Hippocampal formation (tissue), 2 donors: ENCODE data around the gene PTGDR2.

Experiments used
- DNase-seq, 2 donors: peaks; one replicate each; lab custom pipeline; 2025; lab: John Stamatoyannopoulos, UW

PTGDR2 gene

DNA sequence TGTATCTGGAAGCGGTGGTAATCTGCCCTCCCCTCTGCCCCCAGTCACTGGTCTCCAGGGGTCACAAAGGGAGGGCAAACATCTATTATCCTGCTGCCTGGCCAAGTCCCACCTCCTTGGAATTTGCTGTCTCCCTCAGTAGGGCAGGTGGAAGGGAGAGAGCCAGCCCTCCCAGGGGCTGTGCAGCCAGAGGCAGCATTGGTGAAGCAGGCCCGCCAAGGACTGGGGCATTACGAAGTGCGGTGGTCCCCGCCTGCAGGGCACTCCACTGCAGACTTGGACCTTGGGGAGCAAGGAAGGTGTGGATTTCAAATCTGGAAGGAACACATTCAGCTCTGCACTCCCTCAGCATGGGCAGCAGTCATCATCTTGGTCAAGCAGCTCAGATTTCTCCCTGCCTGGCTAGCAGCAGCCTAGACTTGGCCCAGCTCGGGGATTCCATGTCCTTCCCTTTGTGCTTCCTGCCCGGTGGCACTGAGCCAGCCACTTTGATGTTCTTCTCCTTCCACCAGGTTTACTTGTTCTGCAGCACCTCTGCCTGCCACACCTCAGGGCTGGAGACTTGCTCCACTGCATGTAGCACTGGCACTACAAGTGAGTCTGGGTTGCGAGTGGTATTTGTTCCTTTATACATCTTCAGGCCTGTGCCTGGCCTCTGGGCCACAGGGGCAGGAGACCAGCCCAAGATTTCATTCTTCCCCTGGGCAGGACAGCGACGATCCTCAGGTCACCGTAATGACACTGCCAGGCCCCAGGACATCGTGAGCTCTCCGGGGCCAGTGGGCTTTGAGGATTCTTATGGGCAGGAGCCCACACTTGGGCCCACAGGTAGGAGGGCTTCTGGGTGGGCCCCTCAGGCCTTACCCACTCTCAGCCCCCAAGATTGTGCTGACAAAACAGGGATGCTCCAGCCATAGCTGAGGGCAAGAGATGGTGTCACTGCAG, 18.9 kb upstream of the PTGDR2 start:
- no peak for DNase-seq

DNA sequence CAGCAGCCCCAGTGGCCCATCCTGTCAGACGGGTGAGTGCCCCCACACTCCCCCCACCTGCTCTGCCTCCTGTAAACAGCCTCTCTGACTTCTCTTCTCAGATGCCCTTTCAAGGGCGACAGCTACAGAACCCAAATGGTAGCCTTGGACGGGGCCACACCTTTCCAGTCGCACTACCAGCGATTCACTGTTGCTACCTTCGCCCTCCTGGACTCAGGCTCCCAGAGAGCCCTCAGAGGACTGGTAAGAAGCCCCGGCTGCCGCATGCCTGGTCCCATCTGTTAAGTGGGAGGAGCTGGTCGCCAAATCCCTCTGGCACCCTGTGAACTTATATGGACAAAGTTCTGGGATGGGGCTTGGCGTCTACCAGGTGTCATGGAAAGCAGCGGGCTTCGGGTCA, 17.8 kb upstream of the PTGDR2 start:
- DNase-seq: no peak

DNA sequence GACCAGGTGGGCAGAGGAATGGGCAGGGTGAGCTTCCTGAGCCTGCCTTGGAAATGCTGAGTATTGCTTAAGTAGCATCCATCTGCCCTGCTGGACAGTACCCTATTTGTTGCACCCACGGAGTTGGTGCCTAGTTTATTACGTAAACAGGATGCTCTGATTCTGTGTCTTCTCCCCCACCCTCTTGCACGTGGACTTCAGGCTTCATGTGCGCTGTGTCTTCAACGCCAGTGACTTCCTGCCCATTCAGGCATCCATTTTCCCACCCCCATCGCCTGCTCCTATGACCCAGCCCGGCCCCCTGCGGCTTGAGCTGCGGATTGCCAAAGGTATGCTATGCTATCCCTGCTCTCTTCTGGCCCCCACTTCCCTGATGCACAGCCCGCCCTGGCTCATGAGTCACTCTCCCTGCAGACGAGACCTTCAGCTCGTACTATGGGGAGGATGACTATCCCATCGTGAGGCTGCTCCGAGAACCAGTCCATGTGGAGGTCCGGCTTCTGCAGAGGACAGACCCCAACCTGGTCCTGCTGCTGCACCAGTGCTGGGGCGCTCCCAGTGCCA, 17.3 kb upstream of the PTGDR2 start:
- no peak for DNase-seq

DNA sequence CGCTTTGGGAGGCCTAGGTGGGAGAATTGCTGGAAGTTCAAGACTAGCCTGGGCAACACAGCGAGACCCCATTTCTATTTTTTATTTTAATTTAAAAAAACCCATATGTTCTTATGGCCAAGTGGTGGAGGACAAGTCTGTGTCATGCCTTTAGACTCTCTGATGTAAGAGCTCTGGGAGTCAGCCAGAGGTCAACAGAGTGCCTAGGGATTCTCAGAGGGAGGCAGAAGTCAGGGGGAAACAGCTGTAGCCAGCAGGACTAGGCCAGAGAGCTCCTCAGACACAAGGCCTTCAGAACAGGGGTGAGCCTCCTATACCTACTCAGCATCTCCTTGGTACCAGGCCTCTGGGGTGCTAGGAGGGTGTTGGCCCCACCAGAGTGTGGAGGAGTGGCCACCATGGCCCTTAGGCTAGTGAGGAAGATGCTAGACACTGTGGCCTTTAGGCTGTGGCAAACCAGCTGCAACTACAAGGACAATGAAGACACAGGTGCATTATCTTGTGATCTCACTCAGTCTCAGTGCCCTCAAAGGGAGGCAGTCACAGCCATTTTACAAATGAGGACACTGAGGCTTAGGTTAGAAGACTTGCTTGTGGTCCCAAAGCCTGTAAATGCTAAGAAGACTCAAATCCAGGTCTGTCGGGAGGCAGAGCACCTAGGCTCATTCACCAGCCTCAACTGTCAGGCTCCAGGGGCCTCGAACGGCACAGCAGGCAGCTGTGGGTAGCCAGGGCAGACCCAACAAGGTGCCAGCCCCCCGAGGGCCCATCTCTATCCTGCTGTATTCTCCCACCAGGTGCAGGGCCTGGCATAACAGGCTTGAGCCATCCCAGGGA, 16.6 kb upstream of the PTGDR2 start:
- no peak for DNase-seq

DNA sequence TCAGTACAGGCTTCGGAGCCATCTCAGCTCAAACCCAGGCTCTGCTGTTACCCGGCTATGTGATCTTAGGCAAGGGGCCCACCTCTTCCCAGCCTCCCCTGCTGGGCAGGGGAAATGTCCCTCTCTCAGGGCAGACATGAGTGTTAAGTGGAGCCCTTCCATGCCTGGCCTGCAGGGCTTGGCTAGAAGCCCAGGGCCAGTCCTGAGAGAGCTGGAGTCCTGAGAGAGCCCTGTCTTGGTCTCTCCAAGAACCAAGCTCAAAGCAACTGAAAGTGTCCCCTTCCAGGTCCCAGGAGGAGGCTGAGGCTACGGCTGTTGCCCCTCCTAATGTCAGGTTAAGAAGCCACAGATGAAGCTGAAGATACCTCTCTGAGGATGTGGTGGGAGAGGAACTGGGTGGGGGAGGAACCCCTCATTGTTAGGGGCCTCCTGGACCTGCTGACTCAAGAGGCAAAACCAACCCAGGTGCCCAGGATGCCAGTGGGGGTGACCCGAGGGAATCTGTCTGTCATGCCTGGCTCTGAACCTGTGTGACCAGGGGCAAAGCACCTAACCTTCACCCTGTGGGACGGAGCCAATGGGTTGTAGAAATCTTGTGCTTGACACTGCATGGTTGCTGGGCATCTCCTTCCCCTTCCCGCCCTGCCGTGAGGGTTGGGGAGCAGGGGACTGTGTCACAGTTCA, 15.8 kb upstream of the PTGDR2 start:
- no peak for DNase-seq

DNA sequence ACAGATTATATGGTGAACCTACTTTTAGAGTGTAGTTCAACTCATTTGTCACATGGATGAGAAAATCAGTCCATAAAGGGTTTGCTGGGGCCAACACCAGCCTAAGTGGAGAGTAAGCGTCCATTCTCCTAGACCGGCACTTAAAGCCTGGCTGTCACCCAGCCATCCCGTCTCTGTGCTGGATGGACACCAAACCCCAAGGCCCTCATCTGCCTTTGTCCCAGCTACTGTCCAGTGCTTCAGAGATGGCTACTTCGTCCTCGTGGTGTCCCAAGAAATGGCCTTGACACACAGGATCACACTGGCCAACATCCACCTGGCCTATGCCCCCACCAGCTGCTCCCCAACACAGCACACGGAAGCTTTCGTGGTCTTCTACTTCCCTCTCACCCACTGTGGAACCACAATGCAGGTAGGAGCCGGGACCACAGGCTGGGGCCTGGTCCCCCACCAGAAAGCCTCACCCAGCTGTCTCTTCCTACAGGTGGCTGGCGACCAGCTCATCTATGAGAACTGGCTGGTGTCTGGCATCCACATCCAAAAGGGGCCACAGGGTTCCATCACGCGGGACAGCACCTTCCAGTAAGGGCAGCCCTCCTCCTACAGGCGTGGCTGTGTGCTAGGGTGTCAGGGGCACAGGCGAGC, 15.1 kb upstream of the PTGDR2 start:
- no peak for DNase-seq

DNA sequence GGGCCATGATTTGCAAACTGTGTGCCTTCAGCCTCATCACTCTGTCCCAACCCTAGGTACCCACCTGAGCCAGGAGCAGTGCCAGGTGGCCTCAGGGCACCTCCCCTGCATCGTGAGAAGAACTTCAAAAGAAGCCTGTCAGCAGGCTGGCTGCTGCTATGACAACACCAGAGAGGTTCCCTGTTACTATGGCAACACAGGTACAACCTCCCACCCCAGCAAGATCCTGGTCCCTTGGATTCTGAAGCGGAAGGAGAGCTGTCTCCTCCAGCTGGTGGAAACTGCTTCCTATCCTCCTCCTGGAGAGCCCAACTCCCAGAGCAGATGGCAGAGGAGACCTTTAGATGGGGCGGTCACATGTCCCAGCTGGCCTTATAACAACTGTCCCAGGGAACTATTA, 14.5 kb upstream of the PTGDR2 start:
- DNase-seq: no peak

DNA sequence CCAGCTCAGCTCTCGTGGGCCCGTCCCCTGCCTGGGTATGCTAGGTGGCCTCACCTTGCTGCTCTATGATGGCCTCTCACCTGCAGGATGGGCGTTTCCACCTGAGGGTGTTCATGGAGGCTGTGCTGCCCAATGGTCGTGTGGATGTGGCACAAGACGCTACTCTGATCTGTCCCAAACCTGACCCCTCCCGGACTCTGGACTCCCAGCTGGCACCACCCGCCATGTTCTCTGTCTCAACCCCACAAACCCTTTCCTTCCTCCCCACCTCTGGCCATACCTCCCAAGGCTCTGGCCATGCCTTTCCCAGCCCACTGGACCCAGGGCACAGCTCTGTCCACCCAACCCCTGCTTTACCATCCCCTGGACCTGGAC, 13.7 kb upstream of the PTGDR2 start:
- no peak for DNase-seq

DNA sequence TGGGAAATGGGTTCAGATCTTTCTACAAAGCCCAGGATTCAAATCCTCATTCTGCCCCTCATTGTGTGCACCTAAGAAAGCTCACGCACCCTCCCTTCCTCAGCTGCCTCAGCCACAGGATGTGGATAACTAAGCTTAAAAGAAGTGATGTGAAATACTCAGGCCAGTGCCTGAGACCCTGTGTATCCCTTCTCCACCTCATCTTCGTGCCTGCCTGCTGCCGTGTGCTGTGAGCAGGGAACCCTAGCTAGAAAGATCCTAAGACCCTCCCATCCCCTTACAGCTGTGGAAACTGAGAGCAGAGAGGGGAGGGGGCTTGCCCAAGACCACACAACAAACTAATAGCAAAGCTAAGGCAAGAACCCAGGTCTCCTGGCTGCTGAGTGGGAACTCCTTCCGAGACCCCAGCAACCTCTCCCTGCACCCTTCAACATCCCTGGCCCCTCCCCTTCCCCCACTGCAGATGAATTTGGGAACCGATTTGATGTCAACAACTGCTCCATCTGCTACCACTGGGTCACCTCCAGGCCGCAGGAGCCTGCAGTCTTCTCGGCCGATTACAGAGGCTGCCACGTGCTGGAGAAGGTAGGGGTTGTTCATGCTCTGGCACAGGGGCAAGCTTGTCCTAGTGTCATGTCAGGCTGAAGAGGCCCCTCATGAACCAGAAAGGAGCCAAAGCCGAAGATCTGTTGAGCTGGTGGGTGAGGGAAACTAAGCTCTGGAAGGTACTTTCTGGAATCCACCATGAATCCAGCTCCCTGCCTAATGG, 13.1 kb upstream of the PTGDR2 start:
- no peak for DNase-seq

DNA sequence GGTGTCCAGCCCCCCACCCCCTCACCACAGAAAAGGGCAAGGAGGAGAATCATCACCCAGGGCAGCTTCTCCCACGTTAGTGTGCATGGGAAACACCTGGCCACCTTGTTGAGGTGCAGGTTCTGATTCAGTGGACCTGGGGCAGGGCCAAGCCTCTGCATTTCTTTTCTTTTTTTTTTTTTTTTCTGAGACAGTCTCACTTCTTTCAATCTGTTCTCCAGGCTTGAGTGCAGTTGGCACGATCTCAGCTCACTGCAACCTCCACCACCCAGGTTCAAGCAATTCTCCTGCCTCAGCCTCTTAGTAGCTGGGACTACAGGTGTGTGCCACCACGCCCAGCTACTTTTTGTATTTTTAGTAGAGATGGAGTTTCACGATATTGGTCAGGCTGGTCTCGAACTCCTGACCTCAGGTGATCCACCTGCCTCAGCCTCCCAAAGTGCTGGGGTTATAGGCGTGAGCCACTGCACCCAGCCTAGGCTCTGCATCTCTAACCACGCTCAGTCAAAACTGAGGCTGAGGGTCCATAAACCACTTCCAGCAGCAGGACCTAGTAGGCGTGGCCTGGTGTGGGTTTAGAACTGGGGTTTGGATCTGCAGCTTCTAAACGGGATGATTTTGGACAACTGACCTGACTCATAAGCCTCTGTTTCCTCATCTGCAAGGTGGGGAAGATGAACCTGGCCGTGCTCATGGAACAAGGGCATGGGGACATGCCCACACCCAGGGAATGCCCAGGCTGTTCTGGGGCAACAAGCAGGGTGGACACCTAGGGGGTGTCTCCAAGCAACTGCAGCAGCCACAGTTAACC, 12.3 kb upstream of the PTGDR2 start:
- no peak for DNase-seq

DNA sequence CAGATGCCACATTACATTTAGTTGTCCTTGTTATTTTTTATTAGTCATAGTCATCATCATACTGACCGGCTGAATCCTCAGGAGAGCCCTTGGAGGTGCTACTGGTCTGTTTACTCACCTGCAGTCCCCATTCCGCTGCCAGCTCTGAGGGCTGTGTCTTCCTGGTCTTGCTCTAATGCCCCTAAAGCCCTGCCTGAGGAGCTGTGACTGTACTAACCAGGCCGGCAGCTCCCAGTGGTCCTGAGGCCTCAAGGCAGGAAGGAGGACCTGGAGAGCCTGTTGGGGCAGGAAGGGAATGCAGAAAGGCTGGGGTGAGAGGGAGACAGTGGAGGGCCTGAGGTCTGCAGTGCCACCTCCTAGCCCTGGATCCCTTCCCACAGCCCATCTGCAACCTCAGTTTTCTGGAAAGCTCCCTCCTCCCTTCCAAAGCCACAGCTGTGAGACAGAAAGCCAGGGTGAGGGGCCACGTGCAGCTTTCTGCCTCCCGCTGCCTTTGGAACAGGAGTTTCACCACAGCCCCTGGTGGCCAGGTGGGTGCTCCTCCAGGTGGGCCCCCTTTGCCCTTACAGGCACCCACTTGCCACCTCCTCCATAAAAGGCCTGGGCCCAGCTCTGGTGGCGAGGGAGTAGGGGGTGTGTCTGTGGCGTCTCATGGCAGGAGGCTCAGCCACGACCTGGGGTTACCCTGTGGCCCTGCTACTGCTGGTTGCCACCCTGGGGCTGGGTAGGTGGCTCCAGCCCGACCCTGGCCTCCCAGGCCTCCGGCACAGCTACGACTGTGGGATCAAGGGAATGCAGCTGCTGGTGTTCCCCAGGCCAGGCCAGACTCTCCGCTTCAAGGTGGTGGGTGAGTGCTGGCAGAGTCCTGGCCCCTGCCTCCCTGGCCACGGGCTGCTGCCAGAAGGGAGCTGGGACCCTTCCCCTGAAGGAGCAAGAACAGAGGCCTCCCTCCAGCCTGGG, 11.4 kb upstream of the PTGDR2 start, which contains the start of gene ZP1:
TSS of gene ZP1 (plus strand) at position 632 of the 960 bp plus-strand sequence. CDS start at position 652, 20 bp downstream.
- no peak for DNase-seq

DNA sequence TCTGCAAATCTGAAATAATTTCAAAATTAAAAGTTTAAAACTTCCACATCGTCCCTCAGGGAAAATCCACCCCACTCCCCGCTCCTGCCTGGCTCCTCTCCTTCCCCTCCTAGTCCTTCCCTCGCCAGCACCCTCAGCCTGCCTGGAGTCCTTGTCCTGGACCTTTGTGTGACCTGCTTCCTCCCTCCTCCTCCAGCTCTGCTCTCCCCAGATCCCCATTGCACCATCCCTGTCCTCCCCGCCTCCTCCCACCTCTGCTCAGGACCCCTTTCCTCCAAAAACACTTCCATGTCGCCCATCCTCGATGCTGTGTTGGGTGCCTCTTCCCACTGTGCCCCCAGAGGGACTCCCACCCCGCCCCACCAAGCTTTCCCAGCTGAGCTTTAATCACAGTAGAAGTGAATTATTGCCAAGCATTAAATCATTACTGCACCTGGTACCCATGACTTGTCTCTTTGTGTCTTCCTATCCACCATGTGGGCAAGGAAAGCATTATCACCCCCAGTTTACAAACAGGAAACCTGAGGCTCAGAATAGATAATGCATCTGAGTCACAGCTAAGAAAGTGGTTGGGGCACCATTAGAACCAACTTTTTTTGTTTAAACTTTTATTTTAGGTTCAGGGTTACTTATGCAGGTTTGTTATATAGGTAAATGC, 9.2 kb upstream of the PTGDR2 start:
- DNase-seq: no peak

DNA sequence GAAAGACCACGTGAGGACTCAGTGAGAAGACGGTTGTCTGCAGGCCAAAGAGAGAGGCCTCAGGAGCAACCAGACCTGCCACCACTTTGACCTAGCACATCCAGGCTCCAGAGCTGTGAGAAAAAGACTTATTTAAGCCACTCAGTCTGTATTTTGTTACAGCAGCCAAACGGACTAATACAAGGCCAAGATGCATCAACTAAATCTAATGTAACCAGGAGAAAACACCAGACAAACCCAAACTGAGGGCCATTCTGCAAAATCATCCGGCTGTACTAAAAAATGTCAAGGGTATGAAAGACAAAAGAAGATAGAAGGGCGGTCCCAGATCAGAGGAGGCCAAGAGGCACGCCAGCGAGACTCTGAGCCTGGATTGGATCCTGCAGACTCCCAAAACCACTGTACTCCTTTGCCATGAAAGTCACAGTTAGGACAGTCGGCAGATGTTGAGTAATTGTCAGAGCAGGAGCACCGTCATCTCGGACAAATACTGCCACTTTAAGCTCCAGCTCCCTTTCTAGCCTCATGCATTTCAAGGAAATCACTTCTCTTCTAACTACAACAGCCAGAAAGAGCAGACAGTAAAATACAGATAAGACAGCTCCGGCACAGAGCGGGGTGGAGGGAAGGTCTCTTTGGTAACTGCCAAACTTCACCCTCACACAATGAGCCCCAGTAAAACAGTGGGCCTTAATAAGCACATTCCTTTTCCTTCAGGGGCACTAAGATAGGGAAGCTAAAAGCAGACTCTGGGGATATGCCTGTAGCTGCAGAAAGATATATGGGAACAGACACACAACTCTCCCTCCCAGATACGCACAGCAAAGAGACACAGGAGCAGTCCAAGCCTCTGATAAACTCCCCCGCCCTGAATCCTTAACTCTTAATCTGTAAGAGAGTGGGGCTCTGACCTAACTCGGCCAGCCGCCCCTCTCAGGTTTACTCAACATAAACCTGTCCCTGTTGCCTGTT, 8.1 kb upstream of the PTGDR2 start:
- no peak for DNase-seq

DNA sequence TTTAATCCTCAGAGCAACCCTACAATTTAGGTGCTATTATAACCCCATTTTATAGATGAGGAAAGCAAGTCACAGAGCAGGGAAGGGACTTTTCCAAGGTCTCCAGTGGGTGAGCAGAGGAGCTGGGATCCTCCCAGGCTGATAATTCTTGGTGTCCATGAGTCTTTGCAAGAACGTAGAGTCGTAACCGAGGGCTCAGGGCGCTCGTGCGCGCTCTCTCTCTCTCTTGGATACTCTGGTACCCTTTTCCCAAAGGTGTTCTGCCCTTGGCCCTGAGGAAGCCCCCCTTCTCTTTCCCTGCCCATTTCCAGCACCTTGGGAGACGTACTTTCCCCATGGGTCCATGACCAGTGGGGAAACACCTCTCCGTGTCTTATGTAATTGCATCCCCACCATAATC, 6.4 kb upstream of the PTGDR2 start:
- no peak for DNase-seq

DNA sequence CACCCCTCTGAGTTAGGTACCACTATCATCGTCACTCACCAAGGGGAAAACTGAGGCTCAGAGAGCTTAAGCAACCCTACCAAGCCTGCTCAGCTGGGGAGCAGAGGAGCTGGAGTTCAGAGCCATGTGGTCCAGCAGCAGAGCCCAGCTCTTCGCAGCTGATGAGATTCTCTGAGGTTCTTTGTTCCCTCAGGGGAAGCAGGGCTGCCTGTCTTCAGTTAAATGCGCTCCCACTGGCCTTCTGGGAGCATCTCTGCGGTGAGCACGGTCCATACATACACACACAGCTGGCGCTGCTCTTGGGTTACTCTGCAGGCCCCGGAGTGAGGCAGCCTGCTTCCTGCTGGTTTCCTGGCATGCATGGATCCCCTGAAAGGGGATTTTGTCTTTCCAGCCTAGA, 5.2 kb upstream of the PTGDR2 start:
- DNase-seq: peak in 1 of 2 donors; percentile 12

DNA sequence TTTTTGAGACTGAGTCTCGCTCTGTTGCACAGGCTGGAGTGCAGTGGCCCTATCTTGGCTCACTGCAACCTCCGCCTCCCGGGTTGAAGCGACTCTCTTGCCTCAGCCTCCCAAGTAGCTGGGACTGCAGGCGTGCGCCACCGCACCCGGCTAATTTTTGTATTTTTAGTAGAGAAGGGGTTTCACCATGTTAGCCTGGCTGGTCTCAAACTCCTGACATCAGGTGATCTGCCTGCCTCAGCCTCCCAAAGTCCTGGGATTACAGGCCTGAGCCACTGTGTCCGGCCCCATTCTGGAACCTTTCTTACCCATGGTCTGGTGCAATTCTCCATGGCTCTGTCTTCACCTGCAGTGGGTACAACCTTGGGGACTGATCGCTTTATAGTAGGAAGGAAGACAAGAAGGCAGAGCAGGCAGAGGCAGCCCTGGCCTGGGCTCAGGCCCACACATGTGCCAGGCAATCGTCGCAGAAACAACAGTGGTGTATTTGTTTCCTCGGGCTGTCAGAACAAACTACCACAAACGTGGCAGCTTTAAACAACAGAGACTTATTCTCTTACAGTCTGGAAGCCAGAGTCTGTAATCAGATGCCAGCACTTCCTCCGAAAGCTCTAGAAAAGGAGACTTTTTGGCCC, 4.0 kb upstream of the PTGDR2 start:
- DNase-seq: peak; percentile 53 to 57
